NCI-H2196 treated with DMSO at 0.1 percent for 48 hours (cell line): Measurements from ENCODE around the gene UVSSA.

ENCODE experiments used
- DNase-seq: peaks from one replicate; lab custom pipeline; 2025; ENCODE audit not compliant: unreplicated experiment; lab: John Stamatoyannopoulos, UW

Gene UVSSA, protein sequence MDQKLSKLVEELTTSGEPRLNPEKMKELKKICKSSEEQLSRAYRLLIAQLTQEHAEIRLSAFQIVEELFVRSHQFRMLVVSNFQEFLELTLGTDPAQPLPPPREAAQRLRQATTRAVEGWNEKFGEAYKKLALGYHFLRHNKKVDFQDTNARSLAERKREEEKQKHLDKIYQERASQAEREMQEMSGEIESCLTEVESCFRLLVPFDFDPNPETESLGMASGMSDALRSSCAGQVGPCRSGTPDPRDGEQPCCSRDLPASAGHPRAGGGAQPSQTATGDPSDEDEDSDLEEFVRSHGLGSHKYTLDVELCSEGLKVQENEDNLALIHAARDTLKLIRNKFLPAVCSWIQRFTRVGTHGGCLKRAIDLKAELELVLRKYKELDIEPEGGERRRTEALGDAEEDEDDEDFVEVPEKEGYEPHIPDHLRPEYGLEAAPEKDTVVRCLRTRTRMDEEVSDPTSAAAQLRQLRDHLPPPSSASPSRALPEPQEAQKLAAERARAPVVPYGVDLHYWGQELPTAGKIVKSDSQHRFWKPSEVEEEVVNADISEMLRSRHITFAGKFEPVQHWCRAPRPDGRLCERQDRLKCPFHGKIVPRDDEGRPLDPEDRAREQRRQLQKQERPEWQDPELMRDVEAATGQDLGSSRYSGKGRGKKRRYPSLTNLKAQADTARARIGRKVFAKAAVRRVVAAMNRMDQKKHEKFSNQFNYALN

GRCh38 chr4:1346781-1347409 is at the start of gene UVSSA:
UVSSA (plus strand) TSS chr4:1347208; CDS start chr4:1348092, 884 bp downstream.
- DNase-seq = peak; percentile 98

- DNase-seq = no peak
These were observed 49.3 kb upstream of the UVSSA start for GRCh38 chr4:1297456-1298325.

- DNase-seq = no peak
These were observed 48.5 kb upstream of the UVSSA start for GRCh38 chr4:1298461-1298860.

- no peak for DNase-seq
These were observed 47.6 kb upstream of the UVSSA start for GRCh38 chr4:1299301-1299860.

GRCh38 chr4:1300466-1301455 is 46.2 kb upstream of the UVSSA start:
- DNase-seq = no peak

GRCh38 chr4:1302159-1302558 is 44.8 kb upstream of the UVSSA start:
- no peak for DNase-seq

- no peak for DNase-seq
These were observed 41.7 kb upstream of the UVSSA start for GRCh38 chr4:1305261-1305711.

GRCh38 chr4:1305781-1306455 is 41.1 kb upstream of the UVSSA start:
- no peak for DNase-seq

- no peak for DNase-seq
These were observed 38.9 kb upstream of the UVSSA start for GRCh38 chr4:1307951-1308735.

GRCh38 chr4:1309261-1310010 is 37.6 kb upstream of the UVSSA start:
- DNase-seq = peak; percentile 52

GRCh38 chr4:1310031-1310795 is 36.8 kb upstream of the UVSSA start:
- DNase-seq = no peak

- DNase-seq = no peak
These were observed 36.0 kb upstream of the UVSSA start for GRCh38 chr4:1310796-1311631.

DNA sequence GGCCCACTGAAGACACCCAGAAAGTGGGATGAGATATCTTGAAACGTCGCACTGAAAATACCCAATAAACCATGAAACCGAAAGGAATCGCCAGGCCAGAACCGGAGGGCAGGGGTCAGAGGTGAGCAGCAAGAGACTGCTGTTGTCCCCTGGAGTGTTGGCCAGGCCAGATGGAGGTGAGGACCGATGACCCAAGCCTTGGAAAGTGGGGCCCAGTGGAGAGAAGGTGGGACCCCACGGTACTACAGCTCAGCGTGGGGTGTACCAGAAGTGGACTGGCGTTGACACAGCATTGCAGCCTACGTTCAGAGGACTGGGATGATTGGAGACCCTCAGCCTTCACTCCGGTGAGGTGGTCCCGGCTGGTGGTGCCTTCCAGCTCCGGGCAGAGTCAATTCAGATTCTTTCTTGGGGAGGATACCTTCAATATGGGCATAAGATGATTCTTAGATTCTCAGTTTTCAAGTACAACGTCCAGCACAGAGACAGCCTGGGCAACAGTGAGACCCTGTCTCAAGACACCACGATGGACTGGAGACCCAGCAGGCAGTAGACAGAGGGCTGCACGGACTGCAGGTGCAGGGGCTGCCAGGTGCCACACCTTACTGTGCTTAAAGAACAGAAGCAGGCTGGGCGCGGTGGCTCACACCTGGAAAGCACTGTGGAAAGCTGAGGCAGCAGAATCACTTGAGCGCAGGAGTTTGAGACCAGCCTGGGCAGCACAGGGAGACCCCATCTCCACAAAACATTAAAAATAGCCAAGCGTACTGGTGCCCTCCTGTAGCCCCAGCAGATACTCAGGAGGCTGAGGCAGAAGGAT is 34.0 kb upstream of the UVSSA start:
- no peak for DNase-seq

GRCh38 chr4:1315306-1315705 is 31.7 kb upstream of the UVSSA start:
- no peak for DNase-seq
